ENCODE results near the gene ZNF618. TPM values are rescaled to one million over a fixed set of nuclear protein-coding genes. Genes with fewer than 3 reads are reported as not detected.

ZNF618 gene
- total RNA-seq, 4 donors from 2014 or later = 2.1 to 6.2 (median 4.1) TPM

DNA sequence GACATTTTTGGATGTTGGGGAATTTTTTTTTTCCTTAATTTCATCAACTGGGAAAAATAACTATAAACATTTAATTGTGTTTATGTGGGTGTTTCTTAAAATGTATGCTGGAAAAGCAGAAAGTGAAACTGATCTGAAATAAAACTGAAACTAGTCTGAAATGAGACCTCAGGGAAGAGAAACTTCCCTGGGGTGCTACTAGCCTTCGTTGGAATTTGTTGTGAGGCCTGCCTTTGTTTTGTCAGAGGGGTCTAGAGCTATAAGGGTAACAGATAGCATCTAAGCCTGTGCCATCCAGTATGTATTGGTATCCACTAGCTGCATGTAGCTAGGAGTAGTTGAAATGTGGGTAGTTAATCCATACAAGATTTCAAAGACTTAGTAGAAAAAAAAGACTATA, 10.4 kb downstream of the ZNF618 start:
- WGBS, 2 donors (ENCODE audit: low coverage in 1 of 2) = 0% methylated on average over 1 of the region's 1 CpG
- Histone ChIP-seq H3K27ac (peak overlapping the region in 2 of 4 donors; percentile 9 to 15), H3K9me3 (peaks cover 0 to 7% (median 0%) of the 10 kb centered on the region in 3 donors), H3K4me3 (peak overlapping the region; percentile 24 to 40), H3K36me3 (no peaks in the 10 kb centered on the region), H3K27me3 (no peaks in the 10 kb centered on the region), H3K4me1 (peaks cover 0 to 33% (median 5%) of the 10 kb centered on the region in 3 donors)
- TF ChIP-seq POLR2AphosphoS5 (IDR thresholded peaks at IDR 0.05) (no peak), POLR2A (IDR thresholded peaks at IDR 0.05) (no peak), EP300 (IDR thresholded peaks at IDR 0.05) (no peak)
- TF ChIP-seq, protein P1, sequence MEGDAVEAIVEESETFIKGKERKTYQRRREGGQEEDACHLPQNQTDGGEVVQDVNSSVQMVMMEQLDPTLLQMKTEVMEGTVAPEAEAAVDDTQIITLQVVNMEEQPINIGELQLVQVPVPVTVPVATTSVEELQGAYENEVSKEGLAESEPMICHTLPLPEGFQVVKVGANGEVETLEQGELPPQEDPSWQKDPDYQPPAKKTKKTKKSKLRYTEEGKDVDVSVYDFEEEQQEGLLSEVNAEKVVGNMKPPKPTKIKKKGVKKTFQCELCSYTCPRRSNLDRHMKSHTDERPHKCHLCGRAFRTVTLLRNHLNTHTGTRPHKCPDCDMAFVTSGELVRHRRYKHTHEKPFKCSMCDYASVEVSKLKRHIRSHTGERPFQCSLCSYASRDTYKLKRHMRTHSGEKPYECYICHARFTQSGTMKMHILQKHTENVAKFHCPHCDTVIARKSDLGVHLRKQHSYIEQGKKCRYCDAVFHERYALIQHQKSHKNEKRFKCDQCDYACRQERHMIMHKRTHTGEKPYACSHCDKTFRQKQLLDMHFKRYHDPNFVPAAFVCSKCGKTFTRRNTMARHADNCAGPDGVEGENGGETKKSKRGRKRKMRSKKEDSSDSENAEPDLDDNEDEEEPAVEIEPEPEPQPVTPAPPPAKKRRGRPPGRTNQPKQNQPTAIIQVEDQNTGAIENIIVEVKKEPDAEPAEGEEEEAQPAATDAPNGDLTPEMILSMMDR (IDR thresholded peaks at IDR 0.05) = no peak
- ATAC-seq = no peak

DNA sequence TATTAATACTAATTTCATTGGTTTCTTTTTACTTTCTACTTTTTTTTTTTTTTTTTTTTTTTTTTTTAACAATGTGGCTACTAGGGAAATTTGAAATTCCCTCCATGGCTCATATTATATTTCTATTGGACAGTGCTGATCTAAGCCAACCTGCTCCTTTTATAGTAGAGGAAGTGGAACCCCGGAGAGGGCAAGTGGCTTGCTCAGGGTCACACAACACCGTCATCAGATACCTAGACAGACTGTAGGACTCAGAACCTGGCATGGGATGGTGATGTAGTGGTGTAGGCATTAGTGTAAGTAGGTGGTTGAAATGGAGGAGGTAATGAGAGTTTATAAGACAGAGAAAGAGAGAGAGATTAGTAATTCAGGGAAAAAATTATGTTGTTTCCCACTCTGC, 10.8 kb downstream of the ZNF618 start:
- WGBS, 2 donors (ENCODE audit: low coverage in 1 of 2) = 55 to 58% methylated on average over 2 of the region's 2 CpGs
- Histone ChIP-seq H3K4me1 (peaks cover 0 to 33% (median 5%) of the 10 kb centered on the region in 3 donors), H3K4me3 (no peak overlapping the region), H3K27me3 (no peaks in the 10 kb centered on the region), H3K9me3 (peaks cover 0 to 7% (median 0%) of the 10 kb centered on the region in 3 donors), H3K27ac (no peak overlapping the region), H3K36me3 (no peaks in the 10 kb centered on the region)
- TF ChIP-seq POLR2A (IDR thresholded peaks at IDR 0.05) (no peak), POLR2AphosphoS5 (IDR thresholded peaks at IDR 0.05) (no peak), EP300 (IDR thresholded peaks at IDR 0.05) (no peak)
- TF ChIP-seq, protein P1 (IDR thresholded peaks at IDR 0.05) = no peak
- no peak for ATAC-seq

DNA sequence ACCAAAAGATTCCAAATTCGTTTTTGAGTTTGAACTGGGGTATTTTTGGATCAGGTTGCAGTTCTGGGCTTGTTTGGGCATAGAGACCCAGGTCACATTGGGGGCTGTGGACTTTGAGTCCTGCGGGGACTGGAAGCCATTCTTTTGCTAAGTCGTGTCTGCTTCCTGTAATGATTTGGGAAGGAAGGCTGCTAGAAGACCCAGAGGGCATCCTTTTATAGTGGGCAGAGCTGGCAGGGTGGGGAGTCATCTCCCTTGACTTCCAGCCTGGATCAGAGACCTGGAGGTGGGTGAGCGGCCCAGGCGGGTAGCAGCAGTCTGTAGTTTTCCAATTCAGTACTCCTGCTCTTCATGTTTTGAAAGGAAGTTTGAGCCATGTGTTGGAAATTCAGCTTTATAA, 11.3 kb downstream of the ZNF618 start:
- H3K4me1 ChIP-seq = peaks cover 0 to 33% (median 5%) of the 10 kb centered on the region in 3 donors

DNA sequence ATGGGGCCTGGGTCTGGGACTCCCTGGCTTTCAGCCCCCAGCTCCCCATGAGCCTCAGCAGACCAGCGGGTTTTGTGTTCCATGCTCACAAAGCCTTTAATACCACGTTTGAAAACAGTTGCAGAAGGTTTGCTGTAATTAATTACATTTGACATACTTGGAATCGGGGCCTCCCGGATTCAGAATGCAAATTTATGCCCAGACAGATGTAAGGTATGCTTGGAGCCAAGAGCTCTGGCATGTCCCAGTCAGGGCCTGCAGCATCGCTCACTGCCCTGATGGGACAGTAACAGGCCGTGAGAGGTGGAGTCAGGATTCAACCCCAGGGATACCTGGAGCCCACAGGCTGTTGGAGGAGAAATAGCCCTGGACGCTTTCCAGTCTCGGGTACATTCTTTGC, 12.2 kb downstream of the ZNF618 start:
- Histone ChIP-seq H3K9me3 (peaks cover 0 to 7% (median 0%) of the 10 kb centered on the region in 3 donors), H3K4me1 (peaks cover 0 to 33% (median 5%) of the 10 kb centered on the region in 3 donors), H3K4me3 (no peak overlapping the region), H3K27me3 (no peaks in the 10 kb centered on the region), H3K36me3 (no peaks in the 10 kb centered on the region), H3K27ac (no peak overlapping the region)
- 18 to 42% methylated on average over 2 to 4 of the region's 8 CpGs for WGBS, 2 donors (ENCODE audit: low coverage in 1 of 2)
- TF ChIP-seq, protein P1 (IDR thresholded peaks at IDR 0.05) = no peak
- TF ChIP-seq EP300 (IDR thresholded peaks at IDR 0.05) (no peak), POLR2A (IDR thresholded peaks at IDR 0.05) (no peak), POLR2AphosphoS5 (IDR thresholded peaks at IDR 0.05) (peak; percentile 6)
- ATAC-seq = no peak

More for the DNA sequence above, 11.3 kb downstream of the ZNF618 start:
- Histone ChIP-seq H3K4me3 (no peak overlapping the region), H3K27me3 (no peaks in the 10 kb centered on the region), H3K36me3 (no peaks in the 10 kb centered on the region), H3K9me3 (peaks cover 0 to 7% (median 0%) of the 10 kb centered on the region in 3 donors), H3K27ac (no peak overlapping the region)
- 65 to 72% methylated on average over 2 to 5 of the region's 5 CpGs for WGBS, 2 donors (ENCODE audit: low coverage in 1 of 2)
- no peak for TF ChIP-seq POLR2AphosphoS5 (IDR thresholded peaks at IDR 0.05)
- no peak for ATAC-seq

DNA sequence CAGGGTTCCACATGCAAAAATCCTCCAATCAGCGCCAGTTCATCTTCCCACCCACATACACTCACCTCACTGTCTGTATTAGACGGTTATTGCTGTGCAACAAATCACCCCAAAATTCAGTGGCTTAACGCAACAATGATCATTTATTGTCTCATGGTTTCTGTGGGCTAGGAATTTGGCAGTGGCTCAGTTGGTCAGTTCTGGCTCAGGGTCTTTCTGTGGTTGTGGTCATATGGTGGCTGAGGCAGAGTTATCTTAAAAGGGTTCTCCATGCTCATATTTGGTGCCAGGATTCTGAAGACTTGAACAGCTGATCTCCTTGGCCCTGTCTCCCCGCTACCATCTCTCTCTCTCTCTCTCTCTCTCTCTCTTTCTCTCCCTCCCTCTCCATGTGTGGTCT, 12.9 kb downstream of the ZNF618 start:
- WGBS, 2 donors (ENCODE audit: low coverage in 1 of 2) = 83 to 92% methylated on average over 2 to 3 of the region's 4 CpGs
- Histone ChIP-seq H3K27ac (no peak overlapping the region), H3K27me3 (no peaks in the 10 kb centered on the region), H3K36me3 (no peaks in the 10 kb centered on the region), H3K4me3 (no peak overlapping the region), H3K4me1 (peaks cover 0 to 33% (median 5%) of the 10 kb centered on the region in 3 donors), H3K9me3 (peaks cover 0 to 7% (median 0%) of the 10 kb centered on the region in 3 donors)
- TF ChIP-seq EP300 (IDR thresholded peaks at IDR 0.05) (no peak), POLR2AphosphoS5 (IDR thresholded peaks at IDR 0.05) (no peak), POLR2A (IDR thresholded peaks at IDR 0.05) (no peak)
- TF ChIP-seq, protein P1 (IDR thresholded peaks at IDR 0.05) = no peak
- no peak for ATAC-seq
